Omental fat pad (tissue), 4 donors: Measurements from ENCODE around the gene TNS1. TPM values are rescaled to one million over a fixed set of nuclear protein-coding genes. Genes with fewer than 3 reads are reported as not detected.

Source experiments
- ATAC-seq: fragments of 150-250 bp; one replicate; pipeline ENCODE4 v1.9.1; 2016; ENCODE audit warnings: mild to moderate bottlenecking, moderate library complexity; ENCODE audit not compliant: low FRiP score
- DNase-seq: peaks from one replicate; pipeline ENCODE4 v3.0.0-alpha.2; 2019; ENCODE audit warnings: low spot score
- total RNA-seq, 4 donors: library from RNA; depleted of rRNA; stranded (reverse); fragments of >200 nt; gene quantifications; one replicate each; pipeline ENCODE4 v1.1.0, GENCODE V29; 2016
- TF ChIP-seq, protein P1 (sequence below), 3 donors: fragments of 450-650 bp; IDR thresholded peaks; one replicate each; pipeline ENCODE4 v1.5.1; 2016 to 2017; ENCODE audit warnings: antibody characterized with exemption in 3 of 3, mild to moderate bottlenecking in 3 of 3, moderate library complexity in 2 of 3

Gene TNS1
- total RNA-seq, 4 donors from 2014 or later, result 135 to 453 (median 361) TPM

DNA sequence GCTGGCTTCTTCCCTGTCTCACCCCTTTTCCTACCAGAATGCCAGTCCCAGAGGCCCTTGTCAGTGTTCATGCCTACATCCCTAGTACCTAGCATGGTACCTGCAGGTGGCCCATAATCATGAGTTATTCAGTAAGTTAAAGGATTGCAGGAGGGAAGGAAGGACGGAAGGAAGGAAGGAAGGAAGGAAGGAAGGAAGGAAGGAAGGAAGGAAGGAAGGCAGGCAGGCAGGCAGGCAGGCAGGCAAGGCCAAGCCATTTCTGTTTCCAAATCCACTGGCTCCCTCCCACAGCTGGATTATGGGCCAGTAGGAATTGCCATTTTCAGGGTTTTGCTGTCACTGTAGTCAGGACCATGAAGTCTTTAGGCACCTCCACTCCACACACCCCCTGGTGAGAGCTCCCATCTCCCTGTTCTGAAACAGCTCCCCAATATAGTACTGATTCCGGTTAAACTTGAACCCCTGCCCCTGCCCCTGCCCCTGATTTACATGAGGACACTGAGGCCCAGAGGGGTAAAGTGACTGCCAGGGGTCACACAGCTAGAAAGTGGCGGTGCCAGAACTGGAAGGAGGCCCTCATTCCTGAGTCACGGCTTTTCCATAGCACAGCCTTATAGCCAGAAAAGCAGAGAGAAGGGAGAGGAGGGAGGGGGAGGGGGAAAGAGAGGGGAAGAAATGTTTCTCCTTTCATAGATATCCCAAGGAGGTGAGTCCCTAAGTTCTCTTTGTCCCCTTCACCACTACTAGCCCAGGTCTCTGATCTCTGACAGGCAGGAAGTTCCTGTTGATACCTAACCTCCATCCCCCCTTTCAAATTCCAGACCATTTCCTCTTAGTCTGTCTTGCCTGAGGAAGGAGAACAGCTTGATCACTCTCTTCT lies 12.2 kb upstream of the TNS1 start:
- DNase-seq (no peak), ATAC-seq (no peak)
- TF ChIP-seq, protein P1, sequence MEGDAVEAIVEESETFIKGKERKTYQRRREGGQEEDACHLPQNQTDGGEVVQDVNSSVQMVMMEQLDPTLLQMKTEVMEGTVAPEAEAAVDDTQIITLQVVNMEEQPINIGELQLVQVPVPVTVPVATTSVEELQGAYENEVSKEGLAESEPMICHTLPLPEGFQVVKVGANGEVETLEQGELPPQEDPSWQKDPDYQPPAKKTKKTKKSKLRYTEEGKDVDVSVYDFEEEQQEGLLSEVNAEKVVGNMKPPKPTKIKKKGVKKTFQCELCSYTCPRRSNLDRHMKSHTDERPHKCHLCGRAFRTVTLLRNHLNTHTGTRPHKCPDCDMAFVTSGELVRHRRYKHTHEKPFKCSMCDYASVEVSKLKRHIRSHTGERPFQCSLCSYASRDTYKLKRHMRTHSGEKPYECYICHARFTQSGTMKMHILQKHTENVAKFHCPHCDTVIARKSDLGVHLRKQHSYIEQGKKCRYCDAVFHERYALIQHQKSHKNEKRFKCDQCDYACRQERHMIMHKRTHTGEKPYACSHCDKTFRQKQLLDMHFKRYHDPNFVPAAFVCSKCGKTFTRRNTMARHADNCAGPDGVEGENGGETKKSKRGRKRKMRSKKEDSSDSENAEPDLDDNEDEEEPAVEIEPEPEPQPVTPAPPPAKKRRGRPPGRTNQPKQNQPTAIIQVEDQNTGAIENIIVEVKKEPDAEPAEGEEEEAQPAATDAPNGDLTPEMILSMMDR (IDR thresholded peaks at IDR 0.05), result no peak

DNA sequence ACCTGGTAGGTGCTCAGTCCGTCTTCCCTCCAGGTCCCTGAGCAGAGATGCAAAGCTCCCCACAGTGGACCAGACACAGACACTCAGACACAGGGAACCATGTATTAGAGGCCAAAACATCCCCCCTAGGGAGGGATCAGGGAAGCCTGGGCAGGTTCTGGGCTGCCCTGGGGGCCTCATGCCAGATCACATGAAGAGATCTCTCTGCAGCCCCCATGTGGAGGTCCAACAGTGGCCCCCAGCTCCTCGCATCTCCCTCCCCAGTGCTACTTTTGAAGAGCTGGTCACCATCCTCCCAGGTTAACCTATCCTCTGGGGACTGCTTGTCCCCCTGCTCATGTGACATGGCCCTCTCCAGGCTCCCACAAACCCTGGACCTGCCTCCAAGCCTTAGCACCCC lies 10.5 kb upstream of the TNS1 start:
- TF ChIP-seq, protein P1 (IDR thresholded peaks at IDR 0.05), result no peak
- no peak for DNase-seq
- ATAC-seq, result no peak

DNA sequence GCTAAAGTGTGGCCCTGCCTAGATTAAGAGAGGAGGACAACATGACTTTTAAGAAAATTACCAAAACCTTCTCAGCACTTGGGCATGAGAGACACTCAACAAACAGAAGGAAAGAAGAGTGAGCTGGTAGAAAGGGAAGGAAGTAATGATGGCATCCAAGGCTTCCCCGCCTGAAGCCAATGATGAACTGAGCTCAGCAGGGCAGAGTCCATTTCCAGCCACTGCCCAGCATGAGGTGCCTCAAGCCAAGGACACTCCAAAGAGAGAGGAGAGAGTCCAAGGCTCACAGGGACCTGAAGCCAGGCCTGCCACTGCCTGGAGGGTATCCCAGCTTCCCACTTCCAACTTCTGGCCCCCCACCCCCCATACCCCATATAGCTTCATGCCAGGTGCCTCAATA lies 9.5 kb upstream of the TNS1 start:
- ATAC-seq (no peak), DNase-seq (no peak)
- TF ChIP-seq, protein P1 (IDR thresholded peaks at IDR 0.05), result no peak

DNA sequence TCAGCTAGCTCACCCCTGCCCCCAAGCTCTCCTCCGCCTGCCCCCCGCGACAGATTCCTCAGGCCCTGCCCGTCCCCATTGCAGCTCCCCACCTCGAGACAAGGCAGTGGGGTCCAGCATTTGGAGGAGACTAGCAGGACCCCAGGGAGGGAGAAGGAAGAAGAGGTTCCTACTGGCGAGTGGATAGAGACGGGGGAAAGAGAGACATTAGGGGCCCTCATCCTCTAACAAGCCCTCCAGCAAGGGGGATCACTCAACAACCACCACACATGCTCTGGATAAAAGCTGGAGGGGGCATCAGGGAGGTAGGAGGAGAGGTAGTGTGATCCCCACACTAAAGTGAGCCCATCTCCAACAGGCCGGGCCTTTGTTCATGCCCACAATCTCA lies 8.9 kb upstream of the TNS1 start:
- ATAC-seq (no peak), DNase-seq (no peak)
- TF ChIP-seq, protein P1 (IDR thresholded peaks at IDR 0.05), result no peak

DNA sequence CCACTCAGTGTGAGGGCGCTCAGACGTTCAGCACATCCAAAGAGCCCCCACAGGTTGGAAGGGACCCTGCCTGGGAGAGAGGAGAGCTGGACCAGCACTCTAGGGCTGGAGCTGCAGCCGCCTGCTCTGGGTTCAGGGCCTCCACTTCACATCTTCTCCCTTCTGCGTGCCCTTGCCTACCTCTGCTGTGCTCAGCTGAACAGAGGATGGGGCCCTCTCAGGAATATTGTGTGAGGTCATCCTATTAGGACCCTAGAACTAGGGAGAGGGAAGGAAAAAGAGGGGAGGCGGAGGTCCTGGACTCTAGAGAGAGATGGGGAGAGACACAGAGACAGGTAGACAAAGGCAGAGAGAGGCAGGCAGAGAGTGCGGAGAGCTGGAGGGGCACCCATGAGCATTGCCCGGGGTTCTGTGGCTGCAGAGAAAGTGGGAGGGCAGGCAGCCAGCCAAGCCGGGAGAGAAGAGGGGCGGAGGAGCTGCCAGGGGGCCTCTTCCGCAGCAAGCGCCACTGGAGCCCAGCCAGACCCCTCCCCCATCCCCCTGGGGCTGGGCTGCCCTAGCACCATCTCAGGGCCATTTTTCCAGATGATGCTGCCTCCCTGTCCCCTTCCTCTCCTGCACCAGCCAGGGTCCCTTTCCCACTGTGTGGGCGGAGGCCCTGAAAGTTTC lies 8.3 kb upstream of the TNS1 start:
- DNase-seq, result no peak
- no peak for ATAC-seq
- TF ChIP-seq, protein P1 (IDR thresholded peaks at IDR 0.05), result no peak

DNA sequence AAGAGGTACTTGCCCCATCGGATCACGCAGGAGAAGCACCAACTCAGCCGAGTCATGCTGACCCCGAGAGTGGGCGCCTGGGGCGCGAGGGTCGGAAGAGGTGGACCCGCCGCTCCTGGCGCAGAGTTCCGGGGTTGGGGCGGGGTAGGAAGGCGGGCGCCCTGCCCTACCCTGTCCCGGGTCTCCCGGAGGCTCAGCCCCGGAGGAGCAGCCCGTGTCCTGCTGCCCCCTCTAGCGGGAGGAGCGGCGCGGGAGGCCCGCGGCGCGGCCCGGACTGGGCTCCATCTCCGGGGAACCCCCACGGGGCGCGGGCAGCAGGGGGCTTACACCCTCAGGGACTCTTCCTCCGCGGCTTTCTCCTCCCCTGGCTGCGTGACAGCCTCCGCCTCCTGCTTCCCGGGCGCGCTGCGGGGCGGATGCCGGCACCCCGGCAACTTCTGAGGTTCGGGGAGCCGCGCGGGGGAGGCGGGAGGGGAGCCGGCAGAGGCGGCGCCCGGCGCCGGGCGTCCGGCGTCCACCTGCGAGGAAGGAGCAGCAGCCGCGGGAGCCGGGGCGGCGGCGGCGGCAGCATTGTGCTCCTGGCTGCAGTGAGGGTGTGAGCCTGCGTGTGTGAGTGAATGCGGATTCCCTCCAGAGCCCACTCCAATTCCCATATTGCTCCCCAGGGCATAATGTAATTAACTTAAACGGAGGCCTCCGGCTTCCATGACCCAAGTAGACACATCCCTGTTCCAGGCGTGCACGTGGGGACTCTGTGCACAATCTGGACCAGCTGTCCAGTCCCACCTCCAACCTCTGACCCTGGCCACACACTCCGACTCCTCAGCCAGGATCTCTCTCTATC lies 7.6 kb upstream of the TNS1 start:
- peak; percentile 86 for ATAC-seq
- no peak for DNase-seq
- TF ChIP-seq, protein P1 (IDR thresholded peaks at IDR 0.05), result no peak
